Suprapubic skin (tissue), 4 donors: ENCODE measurements around the gene CRYBG2. TPM values are rescaled to one million over a fixed set of nuclear protein-coding genes. Genes with fewer than 3 reads are reported as not detected.
A peak's percentile ranks its signal among the peaks of the same experiment; 100 is the strongest.

Experiments
- DNase-seq, 2 donors: peaks; one replicate each; pipeline ENCODE4 v3.0.0-alpha.2; 2019; ENCODE audit warnings: low spot score in 2 of 2
- H3K27ac ChIP-seq: fragments of 200-600 bp; sonication (generic); one replicate; pipeline ENCODE4 v1.5.1; 2019
- H3K27me3 ChIP-seq: fragments of 200-600 bp; sonication (generic); one replicate; pipeline ENCODE4 v1.5.1; 2019
- H3K36me3 ChIP-seq: fragments of 200-600 bp; sonication (generic); one replicate; pipeline ENCODE4 v1.5.1; 2019
- H3K4me1 ChIP-seq: fragments of 200-600 bp; sonication (generic); one replicate; pipeline ENCODE4 v1.5.1; 2019
- H3K4me3 ChIP-seq: fragments of 200-600 bp; sonication (generic); one replicate; pipeline ENCODE4 v1.5.1; 2019; ENCODE audit warnings: mild to moderate bottlenecking
- H3K9me3 ChIP-seq: fragments of 200-600 bp; sonication (generic); one replicate; pipeline ENCODE4 v1.5.1; 2019
- CTCF ChIP-seq, 2 donors: fragments of 200-600 bp in 1 of 2; fragments of 450-650 bp in 1 of 2; sonication (generic) in 1 of 2; IDR thresholded peaks; one replicate each; pipeline ENCODE4 v1.5.1; 2016 to 2019; ENCODE audit warnings: antibody characterized with exemption in 2 of 2, mild to moderate bottlenecking in 1 of 2, moderate library complexity in 1 of 2
- EP300 ChIP-seq: sonication (generic); formaldehyde crosslinking; IDR thresholded peaks from one replicate; pipeline ENCODE4 v1.6.1; 2017; ENCODE audit warnings: antibody characterized with exemption
- POLR2A ChIP-seq, 2 donors: fragments of 450-650 bp; IDR thresholded peaks; one replicate each; pipeline ENCODE4 v1.6.1; 2017; ENCODE audit warnings: antibody characterized with exemption in 2 of 2, mild to moderate bottlenecking in 2 of 2, moderate library complexity in 2 of 2
- POLR2AphosphoS5 ChIP-seq, 3 donors: sonication (generic); formaldehyde crosslinking; IDR thresholded peaks; one replicate each; pipeline ENCODE4 v1.6.1; 2017; ENCODE audit warnings: antibody characterized with exemption in 3 of 3
- WGBS: methylation state at CpG from one replicate; pipeline ENCODE4 v1.1.5; 2018; 5-methylcytosine and 5-hydroxymethylcytosine counted together
- total RNA-seq, 4 donors: library from RNA; depleted of rRNA; stranded (reverse); fragments of >200 nt; gene quantifications; one replicate each; pipeline ENCODE4 v1.1.0, GENCODE V29; 2016

CRYBG2 gene
- total RNA-seq, 4 donors from 2014 or later: 47.8 to 96.9 (median 62.8) TPM

- H3K27ac ChIP-seq: peak overlapping the region; percentile 75
- 27% methylated on average over 22 of the region's 22 CpGs for WGBS
- H3K4me3 ChIP-seq: no peak overlapping the region
- H3K9me3 ChIP-seq: no peaks in the 10 kb centered on the region
- no peaks in the 10 kb centered on the region for H3K36me3 ChIP-seq
- TF ChIP-seq POLR2A (IDR thresholded peaks at IDR 0.05) (no peak), CTCF (IDR thresholded peaks at IDR 0.05) (peak; percentile 38 to 65), POLR2AphosphoS5 (IDR thresholded peaks at IDR 0.05) (peak in 1 of 3 donors; percentile 56), EP300 (no peak)
- H3K27me3 ChIP-seq: no peaks in the 10 kb centered on the region
- DNase-seq: peak; percentile 93 to 94
- H3K4me1 ChIP-seq: peaks cover 87% of the 10 kb centered on the region
These were observed 69.2 kb downstream of the CRYBG2 start for GRCh38 chr1:26284597-26285347.

- TF ChIP-seq CTCF (IDR thresholded peaks at IDR 0.05): no peak
- TF ChIP-seq POLR2AphosphoS5 (IDR thresholded peaks at IDR 0.05): no peak
- no peak for TF ChIP-seq EP300
- TF ChIP-seq POLR2A (IDR thresholded peaks at IDR 0.05): no peak
- WGBS: 78% methylated on average over 8 of the region's 12 CpGs
- Histone ChIP-seq H3K4me3 (no peak overlapping the region), H3K4me1 (peaks cover 86% of the 10 kb centered on the region), H3K27me3 (no peaks in the 10 kb centered on the region), H3K36me3 (no peaks in the 10 kb centered on the region), H3K9me3 (no peaks in the 10 kb centered on the region), H3K27ac (peak overlapping the region; percentile 75)
- DNase-seq: peak; percentile 70 to 75
These were observed 69.9 kb downstream of the CRYBG2 start for GRCh38 chr1:26283871-26284596.

GRCh38 chr1:26283279-26283853 lies 70.6 kb downstream of the CRYBG2 start:
- H3K27ac ChIP-seq: peak overlapping the region; percentile 75
- H3K4me1 ChIP-seq: peaks cover 86% of the 10 kb centered on the region
- 70% methylated on average over 4 of the region's 4 CpGs for WGBS
- no peak overlapping the region for H3K4me3 ChIP-seq
- no peak for TF ChIP-seq POLR2AphosphoS5 (IDR thresholded peaks at IDR 0.05)
- TF ChIP-seq POLR2A (IDR thresholded peaks at IDR 0.05): no peak
- no peak for TF ChIP-seq EP300
- no peak for TF ChIP-seq CTCF (IDR thresholded peaks at IDR 0.05)
- no peaks in the 10 kb centered on the region for H3K36me3 ChIP-seq
- DNase-seq: no peak
- no peaks in the 10 kb centered on the region for H3K27me3 ChIP-seq
- no peaks in the 10 kb centered on the region for H3K9me3 ChIP-seq

GRCh38 chr1:26282401-26282918 lies 71.5 kb downstream of the CRYBG2 start:
- H3K27ac ChIP-seq: peak overlapping the region; percentile 90
- no peaks in the 10 kb centered on the region for H3K36me3 ChIP-seq
- H3K4me1 ChIP-seq: peaks cover 86% of the 10 kb centered on the region
- peak in 1 of 2 donors; percentile 66 for DNase-seq
- 79% methylated on average over 6 of the region's 22 CpGs for WGBS
- H3K4me3 ChIP-seq: peak overlapping the region; percentile 64
- TF ChIP-seq POLR2AphosphoS5 (IDR thresholded peaks at IDR 0.05): no peak
- no peak for TF ChIP-seq POLR2A (IDR thresholded peaks at IDR 0.05)
- TF ChIP-seq EP300: no peak
- TF ChIP-seq CTCF (IDR thresholded peaks at IDR 0.05): no peak
- H3K27me3 ChIP-seq: no peaks in the 10 kb centered on the region
- no peaks in the 10 kb centered on the region for H3K9me3 ChIP-seq

GRCh38 chr1:26281971-26282370 lies 72.0 kb downstream of the CRYBG2 start:
- H3K27ac ChIP-seq: peak overlapping the region; percentile 90
- peak; percentile 65 to 78 for DNase-seq
- H3K4me3 ChIP-seq: peak overlapping the region; percentile 64
- no peaks in the 10 kb centered on the region for H3K9me3 ChIP-seq
- H3K36me3 ChIP-seq: no peaks in the 10 kb centered on the region
- WGBS: 38% methylated on average over 15 of the region's 15 CpGs
- TF ChIP-seq POLR2A (IDR thresholded peaks at IDR 0.05) (no peak), POLR2AphosphoS5 (IDR thresholded peaks at IDR 0.05) (no peak), CTCF (IDR thresholded peaks at IDR 0.05) (no peak), EP300 (no peak)
- no peaks in the 10 kb centered on the region for H3K27me3 ChIP-seq
- peaks cover 86% of the 10 kb centered on the region for H3K4me1 ChIP-seq
